ENCODE measurements around the gene FOXI2.

The FOXI2 gene

GRCh38 chr10:127736915-127737562 is at the start of gene FOXI2:
Gene FOXI2 (plus strand): TSS chr10:127737185. CDS start chr10:127737274, 89 bp downstream.
- TF ChIP-seq CTCF (IDR thresholded peaks at IDR 0.05; ENCODE audit: extremely low read depth, missing control alignments), result no peak
- no peak for DNase-seq (ENCODE audit: low spot score)

- no peak for TF ChIP-seq CTCF (IDR thresholded peaks at IDR 0.05; ENCODE audit: extremely low read depth, missing control alignments)
- DNase-seq (ENCODE audit: low spot score), result no peak
These were observed 49.4 kb upstream of the FOXI2 start for GRCh38 chr10:127687548-127687947.

- no peak for TF ChIP-seq CTCF (IDR thresholded peaks at IDR 0.05; ENCODE audit: extremely low read depth, missing control alignments)
These were observed 46.7 kb upstream of the FOXI2 start for GRCh38 chr10:127690176-127690835.

GRCh38 chr10:127694580-127695193 is 42.3 kb upstream of the FOXI2 start:
- TF ChIP-seq CTCF (IDR thresholded peaks at IDR 0.05; ENCODE audit: extremely low read depth, missing control alignments), result peak; percentile 52
- peak; percentile 31 for DNase-seq (ENCODE audit: low spot score)

More at GRCh38 chr10:127690176-127690835, 46.7 kb upstream of the FOXI2 start:
- no peak for DNase-seq (ENCODE audit: low spot score)

GRCh38 chr10:127695431-127695830 is 41.6 kb upstream of the FOXI2 start:
- TF ChIP-seq CTCF (IDR thresholded peaks at IDR 0.05; ENCODE audit: extremely low read depth, missing control alignments), result no peak
- no peak for DNase-seq (ENCODE audit: low spot score)

- DNase-seq (ENCODE audit: low spot score), result no peak
- no peak for TF ChIP-seq CTCF (IDR thresholded peaks at IDR 0.05; ENCODE audit: extremely low read depth, missing control alignments)
These were observed 38.1 kb upstream of the FOXI2 start for GRCh38 chr10:127698886-127699285.

- no peak for DNase-seq (ENCODE audit: low spot score)
- TF ChIP-seq CTCF (IDR thresholded peaks at IDR 0.05; ENCODE audit: extremely low read depth, missing control alignments), result no peak
These were observed 37.7 kb upstream of the FOXI2 start for GRCh38 chr10:127699311-127699710.

All from GM20000 (cell line).